ENCODE results near the gene KLHL22.

The KLHL22 gene

GRCh38 chr22:20497426-20497825, 1.8 kb upstream of the KLHL22 start:
- no peak for DNase-seq (ENCODE audit: low spot score)
- in situ Hi-C loops (cut with MboI; ENCODE audit: low pct_unique_long_range_greater_than_20kb, low sequenced_read_pairs, unreplicated experiment): no loop called here
- no peak for TF ChIP-seq CTCF (IDR thresholded peaks at IDR 0.05; ENCODE audit: extremely low read depth, insufficient read depth, missing control alignments)

GRCh38 chr22:20495861-20496681, 476 bp upstream of the KLHL22 start:
- in situ Hi-C loops (cut with MboI; ENCODE audit: low pct_unique_long_range_greater_than_20kb, low sequenced_read_pairs, unreplicated experiment): no loop called here
- TF ChIP-seq CTCF (IDR thresholded peaks at IDR 0.05; ENCODE audit: extremely low read depth, insufficient read depth, missing control alignments): peak; percentile 92
- DNase-seq (ENCODE audit: low spot score): peak; percentile 99

DNA sequence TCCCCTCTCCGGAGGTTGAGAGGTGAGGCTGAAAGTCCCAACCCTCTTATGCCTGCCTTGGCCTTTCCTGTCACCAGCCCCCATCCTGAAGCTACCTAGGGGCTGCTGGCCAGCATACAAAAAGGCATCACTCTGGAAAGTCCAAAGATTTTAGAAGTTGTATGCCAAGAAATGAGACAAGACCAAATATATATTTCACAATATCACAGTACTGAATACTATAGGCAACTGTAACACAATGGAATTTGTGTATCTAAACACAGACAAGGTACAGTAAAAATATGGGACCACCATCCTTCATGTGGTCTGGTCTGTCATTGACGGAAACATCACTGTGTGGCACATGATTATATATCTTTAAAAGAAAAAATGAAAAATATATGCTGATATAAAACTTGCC, 4.2 kb downstream of the KLHL22 start:
- no peak for TF ChIP-seq CTCF (IDR thresholded peaks at IDR 0.05; ENCODE audit: extremely low read depth, insufficient read depth, missing control alignments)
- in situ Hi-C loops (cut with MboI; ENCODE audit: low pct_unique_long_range_greater_than_20kb, low sequenced_read_pairs, unreplicated experiment): no loop called here
- no peak for DNase-seq (ENCODE audit: low spot score)

DNA sequence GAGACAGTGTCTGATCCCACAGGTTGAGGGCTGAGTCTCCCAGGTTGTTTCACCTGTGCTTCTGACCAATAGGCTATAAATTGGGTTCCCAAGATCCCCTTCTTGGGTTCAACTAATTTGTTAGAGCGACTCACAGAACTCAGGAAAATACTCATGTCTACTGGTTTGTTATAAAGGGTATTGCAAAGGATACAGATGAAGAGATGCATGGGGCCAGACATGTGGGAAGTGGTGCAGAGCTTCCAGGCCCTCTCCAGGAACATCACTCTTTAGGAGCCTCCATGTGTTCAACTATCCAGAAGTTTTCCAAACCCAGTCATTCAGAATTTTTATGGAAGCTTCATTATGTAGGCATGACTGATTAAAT, 4.7 kb downstream of the KLHL22 start:
- DNase-seq (ENCODE audit: low spot score): no peak
- in situ Hi-C loops (cut with MboI; ENCODE audit: low pct_unique_long_range_greater_than_20kb, low sequenced_read_pairs, unreplicated experiment): no loop called here
- TF ChIP-seq CTCF (IDR thresholded peaks at IDR 0.05; ENCODE audit: extremely low read depth, insufficient read depth, missing control alignments): no peak

- TF ChIP-seq CTCF (IDR thresholded peaks at IDR 0.05; ENCODE audit: extremely low read depth, insufficient read depth, missing control alignments): no peak
- DNase-seq (ENCODE audit: low spot score): no peak
- in situ Hi-C loops (cut with MboI; ENCODE audit: low pct_unique_long_range_greater_than_20kb, low sequenced_read_pairs, unreplicated experiment): no loop called here
Observed at GRCh38 chr22:20490183-20490940, 5.2 kb downstream of the KLHL22 start.

DNA sequence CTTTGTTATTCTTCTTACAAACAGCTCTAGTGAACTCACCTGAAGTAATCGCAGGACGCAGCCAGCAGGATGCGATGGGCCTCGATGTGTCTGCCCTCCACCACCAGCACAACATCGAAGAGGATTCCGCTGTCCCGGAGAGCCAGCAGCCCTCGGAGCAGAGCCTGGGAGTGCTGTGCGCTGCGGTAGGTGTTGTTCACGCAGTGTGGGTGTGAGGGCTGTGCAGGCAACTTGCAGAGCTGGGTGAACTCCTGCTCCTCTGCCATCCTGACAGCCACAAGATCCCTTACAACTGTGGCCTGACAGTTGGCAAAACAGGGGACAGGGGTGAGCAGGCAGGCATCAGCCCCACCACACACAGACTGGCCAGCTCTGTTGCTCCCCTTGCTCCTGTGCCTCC, 6.6 kb downstream of the KLHL22 start:
- TF ChIP-seq CTCF (IDR thresholded peaks at IDR 0.05; ENCODE audit: extremely low read depth, insufficient read depth, missing control alignments): no peak
- in situ Hi-C loops (cut with MboI; ENCODE audit: low pct_unique_long_range_greater_than_20kb, low sequenced_read_pairs, unreplicated experiment): no loop called here
- DNase-seq (ENCODE audit: low spot score): no peak

Measured in GM13977 (cell line).